Sciatic nerve (tissue), 2 donors: ENCODE measurements around the gene WDR53. TPM values are rescaled to one million over a fixed set of nuclear protein-coding genes. Genes with fewer than 3 reads are reported as not detected.
"Not testable (repeated sequence)": the region's sequence is repeated elsewhere in the genome, so short reads cannot be mapped to it uniquely, and the experiment has no call there.

Experiments used
- ATAC-seq: fragments of 200-7000 bp; cut with Tn5 transposase; one replicate; pipeline ENCODE4 v1.9.1; 2020; ENCODE audit warnings: mild to moderate bottlenecking, moderate library complexity
- DNase-seq: peaks from one replicate; pipeline ENCODE4 v3.0.0-alpha.2; 2020; ENCODE audit warnings: low spot score
- intact Hi-C: fragments of 100-400 bp; cut with DNase I; formaldehyde crosslinking; loops from one replicate; pipeline ENCODE4 v1.14.2; 2022
- total RNA-seq: library from RNA; stranded (reverse); fragmentation: NEBNext Ultra II Directional; extraction: Animal tissue kit (Norgen Biotek cat#: 25700); gene quantifications from one replicate; pipeline ENCODE4 v1.2.1, GENCODE V29; 2021
- donor health status: DM: no; HTN: no; CAD: no.
- donor health status: DM: no; HTN: no; CAD: no.

WDR53 gene
- total RNA-seq, 1 donor from 2014 or later = 13.5 TPM

- no peak for DNase-seq
- ATAC-seq = no peak
- intact Hi-C loops = no loop called here
Observed at GRCh38 chr3:196569003-196569516, 706 bp upstream of the WDR53 start.

DNA sequence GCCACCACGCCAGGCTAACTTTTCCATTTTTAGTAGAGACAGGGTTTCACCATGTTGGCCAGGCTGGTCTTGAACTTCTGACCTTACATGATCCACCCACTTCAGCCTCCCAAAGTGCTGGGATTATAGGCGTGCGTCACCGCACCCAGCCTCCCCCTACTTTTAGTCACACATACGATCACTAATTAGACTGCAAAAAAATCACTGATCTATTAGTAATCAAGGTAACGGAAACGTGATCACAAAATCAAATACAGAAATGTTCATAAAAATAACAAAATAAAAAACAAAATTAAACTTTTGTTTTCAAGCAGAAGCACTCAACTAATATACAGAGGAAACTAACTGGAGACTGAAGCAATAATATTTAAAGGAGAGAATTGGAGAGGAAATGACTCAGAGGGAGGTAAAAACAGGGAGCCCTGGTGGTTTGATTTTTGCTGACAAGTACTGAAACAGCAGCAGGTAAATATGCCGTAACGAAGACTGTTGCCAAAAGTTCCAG, 4.6 kb downstream of the WDR53 start:
- DNase-seq = no peak
- no peak for ATAC-seq
- intact Hi-C loops = no loop called here

DNA sequence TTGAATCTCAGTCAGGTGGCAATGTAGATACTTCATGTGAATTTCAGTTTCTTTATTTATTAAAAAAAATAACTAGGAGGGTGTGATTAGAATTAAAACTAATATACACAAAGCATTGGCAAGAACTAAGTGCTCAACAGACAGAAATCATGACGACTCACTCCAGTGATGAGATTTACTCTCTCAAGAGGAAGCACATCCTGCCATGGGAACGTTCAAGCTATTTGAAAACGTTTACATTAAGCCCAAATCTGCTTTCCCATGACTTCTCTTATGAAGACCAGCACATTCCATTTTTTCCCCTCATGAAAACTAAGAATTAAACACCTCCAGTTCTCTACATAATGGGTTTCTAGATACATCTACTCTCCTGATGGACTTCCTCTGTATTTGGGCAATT, 8.5 kb downstream of the WDR53 start:
- DNase-seq (no peak), ATAC-seq (no peak)
- intact Hi-C loops = no loop called here

- intact Hi-C loops = no loop called here
Observed at GRCh38 chr3:196558476-196558875, 9.9 kb downstream of the WDR53 start.

GRCh38 chr3:196557236-196557635, 11.1 kb downstream of the WDR53 start:
- intact Hi-C loops = no loop called here
- no peak for ATAC-seq
- no peak for DNase-seq

More at GRCh38 chr3:196558476-196558875, 9.9 kb downstream of the WDR53 start:
- DNase-seq (no peak), ATAC-seq (no peak)

DNA sequence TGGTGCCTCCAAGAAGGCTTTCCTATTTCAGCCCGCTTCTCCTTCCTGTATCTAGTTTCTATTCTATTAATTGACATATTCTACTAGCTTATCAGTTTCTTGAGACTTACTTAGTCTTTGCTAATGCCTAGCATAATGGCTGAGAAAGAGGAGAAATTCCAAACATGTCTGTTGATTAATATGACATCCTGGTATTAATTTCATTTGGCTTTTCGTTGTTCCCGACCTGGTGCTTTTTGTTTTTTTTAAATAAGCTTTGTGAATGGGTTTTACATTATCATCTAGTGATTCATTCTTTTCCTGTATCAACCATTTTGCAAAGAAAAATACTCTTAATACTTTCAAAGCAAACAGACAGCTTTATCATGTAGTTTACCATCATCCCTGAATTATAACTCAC, 13.1 kb downstream of the WDR53 start:
- intact Hi-C loops = no loop called here
- ATAC-seq = no peak
- DNase-seq = no peak

- intact Hi-C loops = no loop called here
Observed at GRCh38 chr3:196554205-196554604, 14.1 kb downstream of the WDR53 start.

GRCh38 chr3:196553551-196553950, 14.8 kb downstream of the WDR53 start:
- DNase-seq = no peak
- intact Hi-C loops = no loop called here
- no peak for ATAC-seq

More at GRCh38 chr3:196554205-196554604, 14.1 kb downstream of the WDR53 start:
- DNase-seq = no peak
- no peak for ATAC-seq

GRCh38 chr3:196552253-196552652, 16.1 kb downstream of the WDR53 start:
- intact Hi-C loops = no loop called here
- ATAC-seq (no peak), DNase-seq (no peak)

GRCh38 chr3:196550172-196550571, 18.2 kb downstream of the WDR53 start:
- DNase-seq, ATAC-seq, intact Hi-C loops: not testable (repeated sequence)

DNA sequence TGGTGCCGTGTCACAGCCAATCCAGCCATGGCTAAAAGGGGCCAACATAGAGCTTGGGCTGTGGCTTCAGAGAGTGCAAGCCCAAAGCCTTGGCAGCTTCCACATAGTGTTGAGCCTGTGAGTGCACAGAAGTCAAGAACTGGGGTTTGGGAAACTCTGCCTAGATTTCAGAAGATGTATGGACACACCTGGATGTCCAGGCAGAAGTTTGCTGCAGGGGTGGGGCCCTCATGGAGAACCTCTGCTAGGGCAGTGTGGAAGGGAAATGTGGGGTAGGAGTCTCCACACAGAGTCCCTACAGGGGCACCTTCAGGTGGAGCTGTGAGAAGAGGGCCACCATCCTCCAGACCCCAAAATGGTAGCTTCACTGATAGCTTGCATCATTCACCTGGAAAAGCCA, 19.0 kb downstream of the WDR53 start:
- DNase-seq, intact Hi-C loops, ATAC-seq: not testable (repeated sequence)

DNA sequence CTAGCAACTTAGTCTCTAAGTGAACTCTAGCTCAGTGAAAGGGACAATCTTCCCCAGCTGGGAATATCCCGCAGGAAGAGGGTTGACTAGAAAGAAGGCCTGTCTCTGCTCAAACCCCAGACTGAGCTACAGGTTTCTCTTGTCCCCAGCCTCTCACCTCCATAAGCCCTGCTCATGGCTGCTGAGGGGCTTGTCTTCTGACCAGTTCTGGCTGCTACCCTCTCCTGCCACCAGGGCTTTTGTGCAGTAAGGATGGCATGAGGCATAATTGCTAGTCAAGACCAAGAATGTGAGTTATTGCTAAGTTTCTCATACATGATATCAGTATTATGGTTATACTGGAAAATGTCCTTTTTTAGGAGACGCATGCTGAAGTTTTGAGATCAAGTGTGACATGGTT, 21.3 kb downstream of the WDR53 start:
- intact Hi-C loops = no loop called here
- ATAC-seq = no peak
- no peak for DNase-seq

- ATAC-seq (no peak), DNase-seq (no peak)
- intact Hi-C loops = no loop called here
Observed at GRCh38 chr3:196546537-196546936, 21.8 kb downstream of the WDR53 start.

- no peak for ATAC-seq
- intact Hi-C loops = no loop called here
- DNase-seq = no peak
Observed at GRCh38 chr3:196544491-196544992, 23.8 kb downstream of the WDR53 start.

DNA sequence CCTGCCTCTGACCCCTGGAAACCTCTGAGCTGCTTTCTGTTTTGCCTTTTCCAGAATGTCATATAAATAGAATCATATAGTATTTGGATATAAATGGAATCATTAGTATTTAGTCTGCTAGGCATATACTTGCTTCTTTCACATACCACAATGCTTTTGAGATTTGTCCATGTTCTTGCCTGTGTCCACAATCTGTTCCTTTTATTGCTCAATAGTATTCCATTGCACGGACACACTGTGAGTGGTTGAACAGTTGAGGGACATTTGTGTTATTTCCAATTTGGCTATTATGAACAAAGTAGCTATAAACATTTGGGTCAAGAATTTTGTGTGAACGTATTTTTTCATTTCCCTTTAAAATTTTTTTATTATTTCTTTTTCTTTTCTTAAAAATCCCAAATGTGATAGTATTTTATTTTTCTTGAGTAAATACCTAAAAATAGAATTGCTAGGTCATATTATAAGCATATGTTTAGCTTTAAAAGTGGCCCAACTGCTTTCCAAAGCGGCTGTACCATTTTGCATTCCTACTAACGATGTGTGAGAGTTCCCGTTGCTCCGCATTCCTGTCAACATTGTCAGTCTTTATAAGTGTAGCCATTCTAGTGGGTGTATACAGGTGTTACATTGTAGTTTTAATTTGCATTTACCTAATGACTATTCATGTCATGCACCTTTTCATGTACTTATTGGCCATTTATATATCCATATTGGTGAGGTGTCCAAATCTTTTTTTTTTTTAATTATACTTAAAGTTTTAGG, 26.5 kb downstream of the WDR53 start:
- intact Hi-C loops = no loop called here
- no peak for ATAC-seq
- DNase-seq = no peak

DNA sequence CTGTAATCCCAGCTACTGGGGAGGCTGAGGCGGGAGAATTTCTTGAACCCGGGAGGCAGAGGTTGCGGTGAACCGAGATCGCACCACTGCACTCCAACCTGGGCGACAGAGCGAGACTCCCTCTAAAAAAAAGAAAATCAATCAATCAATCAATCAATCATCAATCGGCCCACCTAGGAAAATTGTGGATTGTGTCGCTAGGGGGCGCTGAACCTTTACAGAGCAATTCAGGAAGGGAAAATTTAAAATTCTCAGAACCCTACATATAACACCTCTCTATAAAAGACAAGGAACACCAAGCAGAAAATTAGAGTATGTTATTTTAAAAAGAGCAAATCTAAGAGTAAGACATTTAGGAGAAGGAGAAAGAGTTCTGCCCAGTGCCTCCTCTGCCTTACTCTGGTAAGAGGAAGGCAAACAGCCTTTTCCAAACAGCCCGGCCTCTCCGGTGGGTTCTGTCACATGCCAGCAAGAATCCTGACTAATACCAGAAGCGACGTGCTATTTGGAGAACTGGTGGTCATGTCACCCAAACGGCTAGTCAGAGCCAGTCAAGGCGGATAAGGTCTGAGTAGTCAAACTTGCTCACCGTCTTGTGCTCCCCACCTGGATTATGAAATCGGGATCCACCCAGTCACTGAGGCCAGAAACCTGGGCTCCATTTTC, 30.9 kb downstream of the WDR53 start:
- DNase-seq (peak; percentile 62), ATAC-seq (no peak)
- intact Hi-C loops = no loop called here

- intact Hi-C loops = no loop called here
- ATAC-seq (no peak), DNase-seq (no peak)
Observed at GRCh38 chr3:196533260-196533681, 35.1 kb downstream of the WDR53 start.

GRCh38 chr3:196531418-196531817, 36.9 kb downstream of the WDR53 start:
- no peak for ATAC-seq
- intact Hi-C loops = no loop called here
- no peak for DNase-seq

DNA sequence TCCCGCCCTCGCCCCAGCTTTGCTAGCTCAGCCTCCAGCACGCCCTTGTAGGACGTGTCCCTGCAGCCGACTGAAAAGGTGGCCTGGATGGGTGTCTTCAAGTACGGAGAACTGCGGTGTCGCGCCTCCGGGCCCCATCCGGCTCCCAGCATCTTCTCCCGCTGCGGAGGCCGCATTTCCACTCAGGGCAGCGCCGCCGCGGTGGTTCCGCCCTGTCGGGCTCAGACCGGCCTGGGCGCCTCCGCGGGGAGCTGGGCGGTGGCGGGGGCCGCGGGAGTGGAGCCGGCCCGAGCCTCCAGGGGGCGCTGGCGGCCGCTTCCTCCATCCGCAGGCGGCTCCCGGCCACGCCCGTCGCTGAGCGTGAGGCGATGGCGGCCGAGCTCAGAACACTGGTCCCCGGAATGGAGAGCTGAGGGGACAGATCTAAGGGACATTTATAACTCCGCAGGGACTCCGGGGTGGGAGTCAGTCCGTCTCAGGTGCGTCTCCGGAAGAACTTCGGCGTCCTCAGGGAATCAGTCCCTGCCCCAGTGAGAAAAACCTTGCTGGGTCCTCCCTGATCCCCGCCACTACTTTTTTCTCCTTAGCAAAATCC, 39.6 kb downstream of the WDR53 start:
- intact Hi-C loops = no loop called here
- ATAC-seq (peak; percentile 93), DNase-seq (peak; percentile 75)

- intact Hi-C loops = no loop called here
- no peak for ATAC-seq
- no peak for DNase-seq
Observed at GRCh38 chr3:196525141-196525540, 43.2 kb downstream of the WDR53 start.
